ENCODE measurements around the gene MKRN2OS. TPM values are rescaled to one million over a fixed set of nuclear protein-coding genes. Genes with fewer than 3 reads are reported as not detected.

MKRN2OS gene
- total and polyA plus RNA-seq, 2 donors from 2014 or later = 1.7 TPM; not detected in 1

DNA sequence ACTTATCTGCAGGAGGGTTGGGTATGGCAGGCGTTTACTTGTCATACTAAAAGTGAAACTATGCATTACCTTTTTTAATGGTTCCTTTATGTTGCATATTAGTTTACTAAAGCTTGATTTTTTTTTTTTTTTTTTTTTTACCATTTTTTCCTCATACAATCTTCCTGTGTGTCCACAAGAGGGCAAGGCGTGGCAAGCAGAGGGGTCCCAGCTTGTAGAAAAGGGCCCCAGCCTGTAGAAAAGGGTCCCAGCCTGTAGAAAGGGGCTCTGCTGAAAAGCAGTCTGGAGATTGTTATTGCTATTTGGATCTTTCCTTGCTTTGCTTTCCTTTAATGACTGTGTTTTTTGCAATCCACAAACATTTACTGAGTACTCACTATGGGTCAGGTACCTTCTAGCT, 33.4 kb upstream of the MKRN2OS start:
- no peak for DNase-seq
- no peak overlapping the region for H3K27ac ChIP-seq (ENCODE audit: low read depth in 2 of 2, low read length in 2 of 2)
- H3K4me1 ChIP-seq (ENCODE audit: control insufficient read depth in 2 of 3, insufficient read depth in 2 of 3, low read depth in 1 of 3, low read length in 3 of 3) = peaks cover 0 to 2% (median 0%) of the 10 kb centered on the region in 3 donors
- TF ChIP-seq, protein P1, sequence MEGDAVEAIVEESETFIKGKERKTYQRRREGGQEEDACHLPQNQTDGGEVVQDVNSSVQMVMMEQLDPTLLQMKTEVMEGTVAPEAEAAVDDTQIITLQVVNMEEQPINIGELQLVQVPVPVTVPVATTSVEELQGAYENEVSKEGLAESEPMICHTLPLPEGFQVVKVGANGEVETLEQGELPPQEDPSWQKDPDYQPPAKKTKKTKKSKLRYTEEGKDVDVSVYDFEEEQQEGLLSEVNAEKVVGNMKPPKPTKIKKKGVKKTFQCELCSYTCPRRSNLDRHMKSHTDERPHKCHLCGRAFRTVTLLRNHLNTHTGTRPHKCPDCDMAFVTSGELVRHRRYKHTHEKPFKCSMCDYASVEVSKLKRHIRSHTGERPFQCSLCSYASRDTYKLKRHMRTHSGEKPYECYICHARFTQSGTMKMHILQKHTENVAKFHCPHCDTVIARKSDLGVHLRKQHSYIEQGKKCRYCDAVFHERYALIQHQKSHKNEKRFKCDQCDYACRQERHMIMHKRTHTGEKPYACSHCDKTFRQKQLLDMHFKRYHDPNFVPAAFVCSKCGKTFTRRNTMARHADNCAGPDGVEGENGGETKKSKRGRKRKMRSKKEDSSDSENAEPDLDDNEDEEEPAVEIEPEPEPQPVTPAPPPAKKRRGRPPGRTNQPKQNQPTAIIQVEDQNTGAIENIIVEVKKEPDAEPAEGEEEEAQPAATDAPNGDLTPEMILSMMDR (IDR thresholded peaks at IDR 0.05; ENCODE audit: borderline replicate concordance, extremely low read depth, insufficient read depth) = no peak
- H3K9me3 ChIP-seq (ENCODE audit: control insufficient read depth in 2 of 3, insufficient read depth in 1 of 3, low read length in 3 of 3) = no peaks in the 10 kb centered on the region
- peaks cover 5 to 53% (median 33%) of the 10 kb centered on the region in 3 donors for H3K36me3 ChIP-seq (ENCODE audit: control insufficient read depth in 2 of 3, insufficient read depth in 3 of 3, low read length in 3 of 3)
- no peak overlapping the region for H3K9ac ChIP-seq (ENCODE audit: low read length in 3 of 3)
- no peaks in the 10 kb centered on the region for H3K27me3 ChIP-seq (ENCODE audit: control insufficient read depth, insufficient read depth, low read length)
- no peak for FAIRE-seq
- H3K4me3 ChIP-seq (ENCODE audit: low read length in 3 of 3) = no peak overlapping the region
- intact Hi-C loops (cut with DNase I) = no loop called here

DNA sequence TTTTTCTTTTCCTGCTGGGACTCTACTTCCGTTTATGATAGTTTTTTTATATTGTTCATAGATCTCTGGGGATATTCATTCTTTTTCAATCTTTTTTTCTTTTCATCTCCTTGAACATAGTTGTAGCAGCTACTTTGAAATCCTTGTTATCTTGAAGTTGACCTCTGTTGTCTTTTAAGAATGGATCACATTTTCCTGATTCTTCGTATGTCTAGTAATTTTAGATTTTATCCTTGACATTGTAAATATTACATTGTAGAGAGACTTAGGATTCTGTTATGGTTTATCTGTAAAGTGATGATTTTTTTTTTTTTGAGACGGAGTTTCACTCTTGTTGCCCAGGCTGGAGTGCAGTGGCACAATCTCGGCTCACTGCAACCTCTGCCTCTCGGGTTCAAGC, 32.1 kb upstream of the MKRN2OS start:
- H3K27me3 ChIP-seq (ENCODE audit: control insufficient read depth, insufficient read depth, low read length) = no peaks in the 10 kb centered on the region
- intact Hi-C loops (cut with DNase I) = no loop called here
- FAIRE-seq (no peak), DNase-seq (no peak)
- TF ChIP-seq, protein P1 (IDR thresholded peaks at IDR 0.05; ENCODE audit: borderline replicate concordance, extremely low read depth, insufficient read depth) = no peak
- no peak overlapping the region for H3K9ac ChIP-seq (ENCODE audit: low read length in 3 of 3)
- H3K27ac ChIP-seq (ENCODE audit: low read depth in 2 of 2, low read length in 2 of 2) = no peak overlapping the region
- H3K36me3 ChIP-seq (ENCODE audit: control insufficient read depth in 2 of 3, insufficient read depth in 3 of 3, low read length in 3 of 3) = peaks cover 9 to 54% (median 35%) of the 10 kb centered on the region in 3 donors
- H3K4me3 ChIP-seq (ENCODE audit: low read length in 3 of 3) = no peak overlapping the region
- H3K9me3 ChIP-seq (ENCODE audit: control insufficient read depth in 2 of 3, insufficient read depth in 1 of 3, low read length in 3 of 3) = no peaks in the 10 kb centered on the region
- no peaks in the 10 kb centered on the region for H3K4me1 ChIP-seq (ENCODE audit: control insufficient read depth in 2 of 3, insufficient read depth in 2 of 3, low read depth in 1 of 3, low read length in 3 of 3)

DNA sequence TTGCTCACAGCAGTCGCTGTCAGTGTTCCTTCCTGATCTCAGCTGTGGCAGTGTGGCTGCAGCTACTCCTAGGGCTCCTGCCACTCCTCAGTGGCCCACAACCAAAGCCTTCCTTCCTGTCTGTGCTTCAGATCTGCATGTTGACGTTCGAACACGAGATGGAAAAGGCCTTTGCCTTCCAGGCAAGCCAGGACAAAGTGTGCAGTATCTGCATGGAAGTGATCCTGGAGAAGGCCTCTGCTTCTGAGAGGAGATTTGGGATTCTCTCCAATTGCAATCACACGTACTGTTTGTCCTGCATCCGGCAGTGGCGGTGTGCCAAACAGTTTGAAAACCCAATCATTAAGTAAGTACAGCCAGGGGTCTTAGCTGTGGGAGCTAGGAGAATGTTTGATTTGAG, 29.4 kb upstream of the MKRN2OS start:
- no peak for FAIRE-seq
- Histone ChIP-seq H3K9ac (ENCODE audit: low read length in 3 of 3) (no peak overlapping the region), H3K36me3 (ENCODE audit: control insufficient read depth in 2 of 3, insufficient read depth in 3 of 3, low read length in 3 of 3) (peaks cover 14 to 62% (median 49%) of the 10 kb centered on the region in 3 donors), H3K9me3 (ENCODE audit: control insufficient read depth in 2 of 3, insufficient read depth in 1 of 3, low read length in 3 of 3) (no peaks in the 10 kb centered on the region), H3K27ac (ENCODE audit: low read depth in 2 of 2, low read length in 2 of 2) (no peak overlapping the region), H3K4me3 (ENCODE audit: low read length in 3 of 3) (no peak overlapping the region), H3K27me3 (ENCODE audit: control insufficient read depth, insufficient read depth, low read length) (no peaks in the 10 kb centered on the region), H3K4me1 (ENCODE audit: control insufficient read depth in 2 of 3, insufficient read depth in 2 of 3, low read depth in 1 of 3, low read length in 3 of 3) (no peaks in the 10 kb centered on the region)
- no peak for DNase-seq
- TF ChIP-seq, protein P1 (IDR thresholded peaks at IDR 0.05; ENCODE audit: borderline replicate concordance, extremely low read depth, insufficient read depth) = no peak
- intact Hi-C loops (cut with DNase I) = no loop called here

DNA sequence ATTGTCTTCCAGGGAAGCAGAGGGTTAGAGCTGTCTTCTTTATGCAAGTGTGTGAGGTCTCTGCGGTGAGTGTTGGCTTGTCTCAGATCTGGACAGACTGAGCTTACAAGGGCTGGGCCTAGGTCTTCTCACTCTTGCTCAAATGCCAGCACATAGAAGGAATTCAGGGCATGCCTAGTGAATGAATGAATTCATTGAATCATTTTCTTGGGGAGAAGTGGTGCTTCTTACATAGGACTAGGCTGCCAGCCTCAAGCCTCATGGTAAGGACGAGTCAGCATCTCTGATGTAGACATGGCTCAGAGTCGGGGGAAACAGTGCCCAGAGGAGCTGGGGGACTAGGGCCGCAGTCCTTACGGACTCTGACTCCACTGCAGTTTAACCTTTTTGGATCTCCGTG, 28.8 kb upstream of the MKRN2OS start:
- intact Hi-C loops (cut with DNase I) = no loop called here
- Histone ChIP-seq H3K4me1 (ENCODE audit: control insufficient read depth in 2 of 3, insufficient read depth in 2 of 3, low read depth in 1 of 3, low read length in 3 of 3) (no peaks in the 10 kb centered on the region), H3K9ac (ENCODE audit: low read length in 3 of 3) (no peak overlapping the region), H3K36me3 (ENCODE audit: control insufficient read depth in 2 of 3, insufficient read depth in 3 of 3, low read length in 3 of 3) (peaks cover 14 to 64% (median 48%) of the 10 kb centered on the region in 3 donors), H3K4me3 (ENCODE audit: low read length in 3 of 3) (no peak overlapping the region), H3K27ac (ENCODE audit: low read depth in 2 of 2, low read length in 2 of 2) (no peak overlapping the region), H3K27me3 (ENCODE audit: control insufficient read depth, insufficient read depth, low read length) (no peaks in the 10 kb centered on the region), H3K9me3 (ENCODE audit: control insufficient read depth in 2 of 3, insufficient read depth in 1 of 3, low read length in 3 of 3) (no peaks in the 10 kb centered on the region)
- FAIRE-seq (no peak), DNase-seq (no peak)
- TF ChIP-seq, protein P1 (IDR thresholded peaks at IDR 0.05; ENCODE audit: borderline replicate concordance, extremely low read depth, insufficient read depth) = no peak

All from kidney (tissue), 14 donors.